ENCODE data around the gene PECR.
"Not testable (repeated sequence)": the region's sequence is repeated elsewhere in the genome, so short reads cannot be mapped to it uniquely, and the experiment has no call there.

Gene PECR

DNA sequence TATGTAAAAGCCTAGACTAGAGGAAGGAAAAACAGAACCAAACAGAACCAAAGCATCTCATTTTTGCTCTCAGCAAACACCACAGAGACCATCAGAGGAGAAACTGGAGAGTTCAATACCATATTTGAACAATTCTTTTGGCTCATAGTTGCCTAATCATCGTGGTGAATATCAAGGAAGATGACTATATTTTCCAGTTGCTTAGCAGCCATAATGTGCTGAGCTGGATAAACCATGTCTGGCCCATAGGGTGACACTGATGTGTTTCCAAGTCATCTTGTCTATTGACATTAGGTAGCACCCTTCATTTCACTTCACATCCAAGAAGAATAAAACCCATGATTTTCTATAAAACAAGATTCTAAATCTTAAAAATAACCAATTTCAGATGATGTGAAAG lies 21.6 kb upstream of the PECR start:
- DNase-seq: no peak

DNA sequence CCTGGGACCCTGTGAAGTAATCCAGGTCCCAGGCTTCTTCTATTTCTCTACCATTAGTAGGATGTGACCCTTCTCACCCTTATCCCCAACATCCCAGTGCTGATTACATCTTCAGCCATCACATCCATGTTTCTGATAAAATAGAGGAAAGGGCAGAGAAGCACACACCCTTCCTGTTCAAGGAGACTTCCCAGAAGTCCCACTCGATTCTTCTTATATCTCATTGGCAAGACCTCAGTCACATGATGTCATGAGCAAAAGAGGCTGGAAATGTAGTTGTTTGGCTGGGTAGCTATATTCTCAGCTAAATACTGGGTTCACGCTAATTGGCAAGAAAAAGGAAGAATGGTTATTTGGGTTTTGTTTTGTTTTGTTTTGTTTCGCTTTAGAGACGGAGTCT lies 19.5 kb upstream of the PECR start:
- no peak for DNase-seq

- no peak for DNase-seq
These were observed 17.1 kb upstream of the PECR start for GRCh38 chr2:216098421-216099334.

- no peak for DNase-seq
These were observed 13.1 kb upstream of the PECR start for GRCh38 chr2:216094701-216095100.

GRCh38 chr2:216092646-216093045 lies 11.0 kb upstream of the PECR start:
- no peak for DNase-seq

DNA sequence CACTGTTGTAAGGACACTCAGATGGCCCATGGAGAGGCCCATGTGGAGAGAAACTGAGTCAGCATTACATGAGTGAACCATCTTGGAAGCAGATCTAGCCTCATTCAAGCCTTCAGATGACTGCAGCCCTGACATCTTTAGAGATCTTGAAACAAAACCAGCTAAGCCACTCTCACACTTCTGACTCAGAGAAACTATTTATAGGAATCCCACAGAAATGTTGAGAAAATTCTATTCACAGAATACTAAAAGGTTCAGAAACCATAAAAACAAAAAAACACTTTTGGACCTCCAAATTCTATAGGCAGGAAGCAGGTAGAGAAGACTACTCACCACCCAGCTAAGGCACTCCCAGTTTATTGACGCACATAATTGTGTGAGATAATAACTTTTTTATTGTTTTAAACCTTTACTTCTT lies 8.8 kb upstream of the PECR start:
- no peak for DNase-seq

- no peak for DNase-seq
These were observed 4.7 kb upstream of the PECR start for GRCh38 chr2:216086207-216086893.

DNA sequence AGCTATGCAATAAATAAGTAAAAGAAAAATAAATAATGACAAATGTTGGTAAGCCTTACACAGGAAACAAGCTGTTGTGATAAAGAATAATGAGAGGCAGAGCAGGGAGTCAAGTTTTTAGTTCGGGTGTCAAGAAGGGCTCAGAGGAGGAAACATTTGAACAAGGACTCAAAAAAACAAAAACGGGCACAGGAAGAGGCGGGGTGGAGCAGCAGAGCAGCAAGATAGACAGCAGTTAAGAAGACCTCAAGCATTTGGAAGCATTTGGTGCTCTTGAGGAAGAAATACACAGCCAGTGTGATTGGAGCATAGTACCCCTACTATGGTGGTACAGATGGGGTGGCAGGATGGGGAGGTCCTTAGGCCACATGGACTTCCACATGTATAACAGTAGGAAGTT lies 2.9 kb upstream of the PECR start:
- no peak for DNase-seq

- DNase-seq: no peak
These were observed 2.1 kb upstream of the PECR start for GRCh38 chr2:216083464-216084281.

DNA sequence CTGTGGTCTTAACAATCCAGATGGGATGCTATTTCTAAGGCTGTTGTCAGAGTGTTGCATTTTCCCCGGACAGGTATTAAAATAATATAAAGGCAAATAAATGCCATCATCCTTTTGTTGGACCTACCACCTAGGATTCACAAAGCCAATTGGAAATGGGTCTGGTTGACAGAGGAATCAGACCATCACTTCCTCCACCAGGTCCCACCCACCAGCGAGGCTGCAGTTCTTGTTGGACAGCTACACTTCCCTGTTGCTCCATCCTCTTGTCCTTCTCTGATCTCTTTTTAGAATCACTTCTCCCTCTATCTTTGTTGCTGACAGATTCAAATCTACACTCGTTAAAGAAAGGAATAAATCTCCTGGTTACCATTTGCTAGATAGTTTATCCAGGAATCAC lies 1.2 kb upstream of the PECR start:
- no peak for DNase-seq

- DNase-seq: no peak
These were observed 605 bp upstream of the PECR start for GRCh38 chr2:216082117-216082711.

DNA sequence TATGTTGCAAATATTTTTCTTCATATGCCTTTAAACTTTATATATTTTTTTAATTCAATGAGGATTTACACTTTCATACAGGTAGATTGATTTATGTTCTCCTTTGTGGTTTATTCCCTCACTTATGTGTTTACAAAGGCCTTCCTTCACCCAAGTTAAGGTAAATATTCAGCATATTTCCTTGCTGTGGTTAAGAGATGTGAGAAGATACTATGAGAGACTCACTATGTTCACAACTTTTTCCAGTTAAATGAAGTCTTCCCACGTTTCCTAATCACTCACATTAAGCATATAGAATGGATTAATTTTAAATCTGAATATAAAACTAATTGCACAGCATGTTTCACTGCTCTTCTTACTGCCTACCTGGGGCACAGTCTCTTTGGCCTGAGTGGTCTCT lies 597 bp downstream of the PECR start:
- no peak for DNase-seq

- not testable (repeated sequence) for DNase-seq
These were observed 1.6 kb downstream of the PECR start for GRCh38 chr2:216080048-216080447.

GRCh38 chr2:216078776-216079175 lies 2.8 kb downstream of the PECR start:
- no peak for DNase-seq

DNA sequence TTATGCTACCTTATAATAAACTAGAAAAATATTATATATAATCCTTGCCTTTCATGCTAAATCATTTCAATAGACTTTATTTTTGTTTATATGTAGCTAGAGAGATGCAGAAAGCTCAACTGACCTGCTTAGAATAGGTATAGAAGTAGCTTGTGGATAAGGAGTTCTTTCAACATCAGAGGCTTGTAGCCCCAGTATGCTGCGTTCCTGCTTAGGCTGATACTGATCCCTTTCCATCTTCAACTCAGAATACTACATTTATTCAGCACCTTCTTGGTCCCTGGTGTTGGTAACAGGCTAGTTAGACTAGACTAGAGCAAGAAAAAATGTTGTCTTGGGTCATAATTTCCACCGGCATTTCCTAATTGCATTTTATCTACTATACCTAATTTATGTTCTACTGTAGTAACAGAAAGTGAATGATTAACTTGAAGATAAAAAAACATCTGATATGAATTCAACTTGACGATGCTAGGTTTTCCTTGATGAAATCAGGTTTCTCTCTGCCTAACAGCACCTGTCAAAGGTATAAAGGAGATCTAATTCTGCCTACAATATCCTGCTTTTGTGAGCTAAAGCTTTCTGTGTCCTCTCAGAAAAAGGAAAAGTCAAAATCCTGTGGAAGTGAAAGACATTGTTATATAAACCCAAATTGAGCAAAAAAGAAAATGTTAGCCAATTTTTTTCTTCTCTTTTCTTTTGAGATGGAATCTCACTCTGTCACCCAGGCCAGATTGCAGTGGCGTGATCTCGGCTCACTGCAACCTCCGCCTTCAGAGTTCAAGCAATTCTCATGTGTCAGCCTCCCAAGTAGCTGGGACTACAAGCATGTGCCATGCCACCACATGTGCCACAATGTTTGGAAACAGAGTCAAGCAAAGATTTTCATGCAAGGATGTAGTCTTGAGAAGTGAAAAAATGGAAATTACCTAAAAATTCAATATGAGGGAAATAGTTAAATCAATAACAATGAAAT lies 5.8 kb downstream of the PECR start:
- no peak for DNase-seq

DNA sequence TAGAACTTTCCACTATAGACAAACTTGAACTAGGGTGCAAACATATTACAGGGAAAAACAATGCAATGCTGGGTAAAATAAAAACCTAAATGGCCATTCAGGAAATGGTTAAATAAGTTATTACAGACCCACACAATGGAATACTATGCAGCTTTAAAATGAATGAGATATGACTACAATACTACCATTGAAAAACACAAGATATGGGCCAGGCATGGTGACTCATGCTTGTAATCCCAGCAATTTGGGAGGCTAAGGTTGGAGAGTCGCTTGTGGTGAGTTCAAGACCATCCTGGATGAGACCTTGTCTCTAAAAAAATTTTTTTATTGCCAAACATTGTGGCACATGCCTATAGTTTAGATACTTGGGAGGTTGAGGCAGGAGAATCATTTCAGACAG lies 6.8 kb downstream of the PECR start:
- no peak for DNase-seq

GRCh38 chr2:216074380-216074779 lies 7.2 kb downstream of the PECR start:
- no peak for DNase-seq

- DNase-seq: no peak
These were observed 7.8 kb downstream of the PECR start for GRCh38 chr2:216073773-216074172.

DNA sequence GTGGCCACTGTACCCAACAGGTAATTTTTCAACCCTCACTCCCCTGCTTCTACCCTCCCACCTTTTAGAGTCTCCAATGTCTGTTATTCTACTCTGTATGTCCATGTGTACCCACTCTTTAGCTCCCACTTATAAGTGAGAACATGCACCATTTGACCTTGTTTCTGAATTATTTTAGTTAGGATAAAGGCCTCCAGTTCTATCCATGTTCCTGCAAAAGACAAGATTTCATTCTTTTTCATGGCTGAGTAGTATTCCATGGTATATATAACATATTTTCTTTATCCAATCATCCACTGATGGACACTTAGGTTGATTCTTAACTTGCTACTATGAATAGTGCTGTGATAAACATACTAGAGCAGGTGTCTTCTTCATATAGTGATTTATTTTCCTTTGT lies 9.1 kb downstream of the PECR start:
- DNase-seq: no peak

DNA sequence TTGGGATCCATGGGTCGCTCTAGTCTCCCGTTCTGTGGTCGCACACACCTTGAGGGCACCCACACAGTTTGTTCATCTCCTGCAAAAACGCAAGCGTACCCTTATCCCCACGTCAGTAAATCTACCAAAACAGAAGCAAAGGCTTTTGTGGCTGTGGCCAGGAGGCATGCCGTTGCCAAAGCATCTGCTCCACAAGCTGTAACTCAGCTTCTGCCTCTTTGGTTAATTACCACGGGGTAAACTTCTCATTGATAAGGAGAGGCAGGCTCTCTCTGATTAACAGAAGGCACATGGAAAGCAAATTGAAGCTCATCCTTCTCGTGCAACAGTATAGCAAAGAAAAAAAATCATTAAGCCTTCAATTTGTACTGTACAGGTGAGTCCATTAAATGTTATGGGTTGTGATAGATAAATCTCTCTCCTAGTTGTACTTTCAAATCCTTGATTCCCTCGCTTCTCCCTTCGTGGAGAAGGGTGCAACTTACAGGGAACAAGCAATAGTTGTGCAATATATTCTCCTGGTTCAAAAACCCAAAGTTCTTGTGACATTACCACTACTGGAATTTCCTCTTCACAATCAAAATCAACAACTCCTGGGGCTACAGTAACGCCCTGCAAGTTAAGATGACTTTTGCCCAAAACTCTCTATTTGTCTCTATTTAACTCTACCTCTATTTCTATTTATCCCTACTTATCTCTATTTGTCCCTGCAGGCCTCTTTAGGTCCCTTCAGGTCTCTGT lies 10.3 kb downstream of the PECR start:
- DNase-seq: no peak

DNA sequence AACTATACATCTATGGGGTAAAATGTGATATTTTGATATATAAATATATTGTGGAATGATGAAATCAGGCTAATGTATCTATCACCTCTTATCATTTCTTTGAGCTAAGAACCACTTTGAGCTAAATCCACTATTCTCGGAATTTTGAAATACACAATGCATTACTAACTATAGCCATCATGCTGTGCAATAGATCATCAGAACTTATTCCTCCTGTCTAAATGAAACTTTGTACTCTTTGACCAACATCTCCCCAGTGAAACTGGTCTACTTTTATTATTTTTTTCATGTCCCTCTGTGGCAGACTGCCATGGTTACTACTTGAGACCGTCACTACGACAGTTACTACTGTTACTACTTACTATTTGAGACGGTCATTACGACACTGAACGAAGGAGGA lies 11.4 kb downstream of the PECR start:
- no peak for DNase-seq
